Keratinocyte (primary cell): ENCODE results near the gene PTPRD. TPM values are rescaled to one million over a fixed set of nuclear protein-coding genes. Genes with fewer than 3 reads are reported as not detected.

ENCODE experiments used
- DNase-seq: peaks from one replicate; pipeline ENCODE4 v3.0.0-alpha.2; 2011; ENCODE audit warnings: low read depth, missing footprints, low spot score
- FAIRE-seq: peaks from 2 replicates; lab custom pipeline; 2011; peaks lifted over from hg19 to GRCh38; lab: Jason Lieb, UNC
- H2AFZ ChIP-seq: 2 replicates; pipeline ENCODE4 v1.6.0; 2012; ENCODE audit warnings: low read length, control low read depth, inconsistent platforms; ENCODE audit not compliant: control insufficient read depth
- H3K27ac ChIP-seq: 2 replicates; pipeline ENCODE4 v1.5.1; 2011; ENCODE audit warnings: low read length; ENCODE audit not compliant: control insufficient read depth, insufficient read depth
- H3K27me3 ChIP-seq: 3 replicates; pipeline ENCODE4 v1.6.0; 2011; ENCODE audit warnings: low read length; ENCODE audit not compliant: control insufficient read depth, insufficient read depth; ENCODE audit errors: extremely low read depth
- H3K36me3 ChIP-seq, 2 experiments: 2 replicates in 1 of 2; 3 replicates in 1 of 2; pipeline ENCODE4 v1.5.1; 2011; ENCODE audit warnings: low read length in 2 of 2, mild to moderate bottlenecking in 1 of 2; ENCODE audit not compliant: control insufficient read depth in 2 of 2, insufficient read depth in 2 of 2; ENCODE audit errors: extremely low read depth in 1 of 2
- H3K4me1 ChIP-seq: 3 replicates; pipeline ENCODE4 v1.5.1; 2011; ENCODE audit warnings: low read length; ENCODE audit not compliant: control insufficient read depth, insufficient read depth; ENCODE audit errors: extremely low read depth
- H3K4me2 ChIP-seq: 3 replicates; pipeline ENCODE4 v1.6.0; 2011; ENCODE audit warnings: low read depth, low read length; ENCODE audit not compliant: control insufficient read depth, insufficient read depth; ENCODE audit errors: extremely low read depth
- H3K4me3 ChIP-seq, 3 experiments: fragments of 200-600 bp in 1 of 3; sonication (generic) in 1 of 3; 2 replicates in 2 of 3; 3 replicates in 1 of 3; pipeline ENCODE4 v1.5.1; 2011 to 2016; ENCODE audit warnings: low read length in 3 of 3, mild to moderate bottlenecking in 3 of 3, control low read depth in 2 of 3, inconsistent platforms in 1 of 3, low read depth in 1 of 3, mixed read lengths in 1 of 3, mixed run types in 1 of 3, moderate library complexity in 1 of 3; ENCODE audit not compliant: control insufficient read depth in 2 of 3, insufficient read depth in 2 of 3; ENCODE audit errors: extremely low read depth in 1 of 3
- H3K79me2 ChIP-seq: 2 replicates; pipeline ENCODE4 v1.6.0; 2012; ENCODE audit warnings: low read length; ENCODE audit not compliant: control insufficient read depth, insufficient read depth
- H3K9ac ChIP-seq: 3 replicates; pipeline ENCODE4 v1.6.0; 2011; ENCODE audit warnings: low read length; ENCODE audit not compliant: control insufficient read depth, insufficient read depth; ENCODE audit errors: extremely low read depth
- H3K9me1 ChIP-seq: 3 replicates; pipeline ENCODE4 v1.6.0; 2011; ENCODE audit warnings: low read length; ENCODE audit not compliant: control insufficient read depth, insufficient read depth; ENCODE audit errors: extremely low read depth
- H3K9me3 ChIP-seq: 2 replicates; pipeline ENCODE4 v1.5.1; 2012; ENCODE audit warnings: low read depth, low read length; ENCODE audit not compliant: control insufficient read depth
- H4K20me1 ChIP-seq: 3 replicates; pipeline ENCODE4 v1.6.0; 2011; ENCODE audit warnings: low read length; ENCODE audit not compliant: control insufficient read depth, insufficient read depth; ENCODE audit errors: extremely low read depth
- EZH2 ChIP-seq: IDR thresholded peaks from one replicate; pipeline ENCODE4 v1.6.1; 2012; ENCODE audit warnings: inconsistent platforms, mild to moderate bottlenecking, low read length, moderate library complexity
- dilution Hi-C: fragments of 300-500 bp; cut with MboI; formaldehyde crosslinking; loops from one replicate; pipeline ENCODE4 v1.7.0; 2020; ENCODE audit warnings: low sequenced_read_pairs; ENCODE audit not compliant: extremely low pct_ligation_motif_present
- polyA plus RNA-seq, 5 experiments: library from polyadenylated mRNA; depleted of rRNA in 3 of 5; stranded (reverse) in 3 of 5; stranded (forward) in 1 of 5; unstranded in 1 of 5; fragments of >200 nt; gene quantifications; 1 replicate in 1 of 5; 2 replicates in 3 of 5; 3 replicates in 1 of 5; pipeline versions ENCODE4 v1.2.1 to v1.2.3, GENCODE V29; 2011 to 2012; ENCODE audit warnings: missing spikeins in 2 of 5, low read depth in 1 of 5, low replicate concordance in 1 of 5
- TF ChIP-seq, protein P1 (sequence below), 3 experiments: IDR thresholded peaks in 1 of 3; conservative IDR thresholded peaks in 1 of 3; optimal IDR thresholded peaks in 1 of 3; 2 replicates in 2 of 3; 3 replicates in 1 of 3; pipeline versions ENCODE3 to v1.5.1; 2011; ENCODE audit warnings: low read length in 3 of 3, mild to moderate bottlenecking in 3 of 3, moderate library complexity in 2 of 3, control low read depth in 1 of 3, inconsistent platforms in 1 of 3; ENCODE audit not compliant: insufficient read depth in 2 of 3; ENCODE audit errors: extremely low read depth in 1 of 3

The PTPRD gene
- polyA plus RNA-seq, 1 donor (not counting 4 experiments of a cell fraction or from before 2014, with no cell fraction given), result 0.10 TPM

GRCh38 chr9:8958358-8958757, 1654.4 kb downstream of the PTPRD start:
- Histone ChIP-seq H2AFZ (no peak overlapping the region), H3K79me2 (no peaks in the 10 kb centered on the region), H3K36me3 (no peaks in the 10 kb centered on the region), H3K4me1 (no peaks in the 10 kb centered on the region), H4K20me1 (no peaks in the 10 kb centered on the region), H3K9me3 (no peaks in the 10 kb centered on the region), H3K27me3 (no peaks in the 10 kb centered on the region), H3K4me2 (no peak overlapping the region), H3K27ac (no peak overlapping the region), H3K4me3 (no peak overlapping the region), H3K9me1 (no peaks in the 10 kb centered on the region), H3K9ac (no peak overlapping the region)
- dilution Hi-C loops, result no loop called here
- no peak for FAIRE-seq
- DNase-seq, result no peak
- no peak for TF ChIP-seq EZH2
- TF ChIP-seq, protein P1, sequence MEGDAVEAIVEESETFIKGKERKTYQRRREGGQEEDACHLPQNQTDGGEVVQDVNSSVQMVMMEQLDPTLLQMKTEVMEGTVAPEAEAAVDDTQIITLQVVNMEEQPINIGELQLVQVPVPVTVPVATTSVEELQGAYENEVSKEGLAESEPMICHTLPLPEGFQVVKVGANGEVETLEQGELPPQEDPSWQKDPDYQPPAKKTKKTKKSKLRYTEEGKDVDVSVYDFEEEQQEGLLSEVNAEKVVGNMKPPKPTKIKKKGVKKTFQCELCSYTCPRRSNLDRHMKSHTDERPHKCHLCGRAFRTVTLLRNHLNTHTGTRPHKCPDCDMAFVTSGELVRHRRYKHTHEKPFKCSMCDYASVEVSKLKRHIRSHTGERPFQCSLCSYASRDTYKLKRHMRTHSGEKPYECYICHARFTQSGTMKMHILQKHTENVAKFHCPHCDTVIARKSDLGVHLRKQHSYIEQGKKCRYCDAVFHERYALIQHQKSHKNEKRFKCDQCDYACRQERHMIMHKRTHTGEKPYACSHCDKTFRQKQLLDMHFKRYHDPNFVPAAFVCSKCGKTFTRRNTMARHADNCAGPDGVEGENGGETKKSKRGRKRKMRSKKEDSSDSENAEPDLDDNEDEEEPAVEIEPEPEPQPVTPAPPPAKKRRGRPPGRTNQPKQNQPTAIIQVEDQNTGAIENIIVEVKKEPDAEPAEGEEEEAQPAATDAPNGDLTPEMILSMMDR (optimal IDR thresholded peaks at IDR 0.05 in 1 of 3, IDR thresholded peaks at IDR 0.05 in 1 of 3, conservative IDR thresholded peaks at IDR 0.05 in 1 of 3; ENCODE audit: extremely low read depth in 1 of 3, insufficient read depth in 2 of 3, low read length in 3 of 3), result no peak

- no peaks in the 10 kb centered on the region for H4K20me1 ChIP-seq
- TF ChIP-seq EZH2, result no peak
- TF ChIP-seq, protein P1 (optimal IDR thresholded peaks at IDR 0.05 in 1 of 3, IDR thresholded peaks at IDR 0.05 in 1 of 3, conservative IDR thresholded peaks at IDR 0.05 in 1 of 3; ENCODE audit: extremely low read depth in 1 of 3, insufficient read depth in 2 of 3, low read length in 3 of 3), result no peak
- H3K27ac ChIP-seq, result no peak overlapping the region
- no peak overlapping the region for H3K9ac ChIP-seq
- dilution Hi-C loops, result no loop called here
- H3K79me2 ChIP-seq, result no peaks in the 10 kb centered on the region
- H3K4me2 ChIP-seq, result no peak overlapping the region
- H3K36me3 ChIP-seq, result no peaks in the 10 kb centered on the region
- no peaks in the 10 kb centered on the region for H3K4me1 ChIP-seq
- H2AFZ ChIP-seq, result no peak overlapping the region
- H3K27me3 ChIP-seq, result no peaks in the 10 kb centered on the region
- no peak overlapping the region for H3K4me3 ChIP-seq
- no peaks in the 10 kb centered on the region for H3K9me3 ChIP-seq
- FAIRE-seq (no peak), DNase-seq (no peak)
- H3K9me1 ChIP-seq, result no peaks in the 10 kb centered on the region
Measured at GRCh38 chr9:8955315-8955714, 1657.5 kb downstream of the PTPRD start.
